Endothelial cell of umbilical vein (primary cell): ENCODE measurements around the gene ANP32E. TPM values are rescaled to one million over a fixed set of nuclear protein-coding genes. Genes with fewer than 3 reads are reported as not detected.

Source experiments
- BruUV-seq: library from RNA; stranded (reverse); fragments of 400-500 nt; replicated peaks from 2 replicates; lab custom pipeline; 2021; lab: Mats Ljungman, UMichigan
- CTCF ChIA-PET: fragments of 300-600, 350-600 bp; sonication (Branson Sonifier 250); formaldehyde crosslinking; loops from one replicate; lab custom pipeline; 2021; ENCODE audit warnings: antibody characterized with exemption, inconsistent platforms; lab: Charles Lee
- POLR2A ChIA-PET: fragments of 300-600, 350-600 bp; sonication (Branson Sonifier 250); formaldehyde crosslinking; loops from one replicate; lab custom pipeline; 2021; ENCODE audit warnings: antibody characterized with exemption, inconsistent platforms; lab: Charles Lee
- DNase-seq: peaks from one replicate; pipeline ENCODE4 v3.0.0-alpha.2; 2011; ENCODE audit warnings: low read depth, low spot score
- FAIRE-seq: peaks from 2 replicates; lab custom pipeline; 2011; peaks lifted over from hg19 to GRCh38; lab: Jason Lieb, UNC
- H2AFZ ChIP-seq: 2 replicates; pipeline ENCODE4 v1.6.0; 2012; ENCODE audit warnings: low read depth, low read length, control low read depth, inconsistent platforms
- H3K27ac ChIP-seq: 2 replicates; pipeline ENCODE4 v1.5.1; 2011; ENCODE audit warnings: low read depth, mild to moderate bottlenecking, control low read depth, low read length, moderate library complexity; ENCODE audit not compliant: insufficient read depth
- H3K27me3 ChIP-seq, 2 experiments: 2 replicates each; pipeline versions ENCODE4 v1.6.0 to v1.6.1; 2011; ENCODE audit warnings: low read length in 2 of 2, mixed read lengths in 1 of 2; ENCODE audit not compliant: control insufficient read depth in 2 of 2, insufficient read depth in 2 of 2
- H3K36me3 ChIP-seq, 2 experiments: 2 replicates in 1 of 2; 3 replicates in 1 of 2; pipeline ENCODE4 v1.5.1; 2011; ENCODE audit warnings: low read length in 2 of 2, mild to moderate bottlenecking in 1 of 2, moderate library complexity in 1 of 2; ENCODE audit not compliant: control insufficient read depth in 2 of 2, insufficient read depth in 2 of 2; ENCODE audit errors: extremely low read depth in 1 of 2
- H3K4me1 ChIP-seq: 3 replicates; pipeline ENCODE4 v1.5.1; 2011; ENCODE audit warnings: mild to moderate bottlenecking, low read length; ENCODE audit not compliant: control insufficient read depth, insufficient read depth; ENCODE audit errors: extremely low read depth
- H3K4me2 ChIP-seq: 2 replicates; pipeline ENCODE4 v1.6.1; 2011; ENCODE audit warnings: low read length, control low read depth, mixed read lengths; ENCODE audit not compliant: insufficient read depth
- H3K4me3 ChIP-seq, 3 experiments: fragments of 200-600 bp in 1 of 3; sonication (generic), shearing (Covaris generic) in 1 of 3; replicated peaks in 1 of 3; 2 replicates each; pipeline ENCODE4 v1.5.1; 2011 to 2016; ENCODE audit warnings: control low read depth in 3 of 3, low read length in 3 of 3, mild to moderate bottlenecking in 2 of 3, inconsistent platforms in 1 of 3, low read depth in 1 of 3, moderate library complexity in 1 of 3; ENCODE audit not compliant: insufficient read depth in 1 of 3
- H3K79me2 ChIP-seq: 2 replicates; pipeline ENCODE4 v1.6.0; 2012; ENCODE audit warnings: low read length, inconsistent platforms; ENCODE audit not compliant: control insufficient read depth, insufficient read depth
- H3K9ac ChIP-seq: replicated peaks from 2 replicates; pipeline ENCODE3; 2011; ENCODE audit warnings: low read length, control low read depth; ENCODE audit not compliant: insufficient read depth; ENCODE audit errors: extremely low read depth
- H3K9me1 ChIP-seq: replicated peaks from 3 replicates; pipeline ENCODE4 v1.6.0; 2011; ENCODE audit warnings: mild to moderate bottlenecking, low read length; ENCODE audit not compliant: control insufficient read depth, insufficient read depth; ENCODE audit errors: extremely low read depth
- H3K9me3 ChIP-seq: replicated peaks from 2 replicates; pipeline ENCODE4 v1.5.1; 2012; ENCODE audit warnings: low read length, inconsistent platforms; ENCODE audit not compliant: control insufficient read depth, insufficient read depth
- H4K20me1 ChIP-seq: replicated peaks from 2 replicates; pipeline ENCODE3; 2011; ENCODE audit warnings: mild to moderate bottlenecking, low read length; ENCODE audit not compliant: control insufficient read depth, insufficient read depth; ENCODE audit errors: extremely low read depth
- EZH2 ChIP-seq: IDR thresholded peaks from 2 replicates; pipeline ENCODE4 v1.6.1; 2012; ENCODE audit warnings: borderline replicate concordance, low read depth, mild to moderate bottlenecking, moderate library complexity, low read length, inconsistent platforms; ENCODE audit not compliant: severe bottlenecking
- FOS ChIP-seq: IDR thresholded peaks from 2 replicates; pipeline ENCODE4 v1.6.1; 2011; ENCODE audit warnings: mild to moderate bottlenecking, low read length, moderate library complexity, borderline replicate concordance; ENCODE audit not compliant: insufficient read depth
- GATA2 ChIP-seq: IDR thresholded peaks from 2 replicates; pipeline ENCODE4 v1.7.0; 2011; ENCODE audit warnings: low read depth, mild to moderate bottlenecking, moderate library complexity, mixed read lengths, low read length; ENCODE audit not compliant: insufficient read length, insufficient read depth
- JUN ChIP-seq: IDR thresholded peaks from 2 replicates; pipeline ENCODE4 v1.6.1; 2011; ENCODE audit warnings: borderline replicate concordance, low read depth; ENCODE audit not compliant: insufficient read length, insufficient read depth
- MYC ChIP-seq: IDR thresholded peaks from one replicate; pipeline ENCODE4 v1.6.1; 2011; ENCODE audit warnings: mild to moderate bottlenecking, low read depth, low read length
- POLR2A ChIP-seq: IDR thresholded peaks from 2 replicates; pipeline ENCODE4 v1.6.1; 2012; ENCODE audit warnings: low read depth, mild to moderate bottlenecking, control low read depth, low read length
- POLR2AphosphoS5 ChIP-seq: IDR thresholded peaks from 2 replicates; pipeline ENCODE4 v1.6.1; 2012; ENCODE audit warnings: low read depth, mild to moderate bottlenecking, control low read depth, low read length, moderate library complexity; ENCODE audit not compliant: insufficient read depth
- dilution Hi-C: fragments of 300-500 bp; cut with MboI; formaldehyde crosslinking; loops from one replicate; pipeline ENCODE4 v1.15.0; 2019; ENCODE audit warnings: low sequenced_read_pairs; ENCODE audit not compliant: extremely low pct_ligation_motif_present
- intact Hi-C: fragments of 100-400 bp; cut with micrococcal nuclease; formaldehyde crosslinking; loops from one replicate; pipeline ENCODE4 v1.10.0; 2022
- polyA plus RNA-seq, 4 experiments: library from polyadenylated mRNA; depleted of rRNA in 3 of 4; stranded (reverse) in 3 of 4; unstranded in 1 of 4; fragments of >200 nt; gene quantifications; 2 replicates each; pipeline versions ENCODE4 v1.2.1 to v1.2.3, GENCODE V29; 2011 to 2012; ENCODE audit warnings: missing spikeins in 1 of 4
- total RNA-seq: library from RNA; stranded (reverse); gene quantifications from 2 replicates; pipeline ENCODE4 v1.2.3, GENCODE V29; 2021
- TF ChIP-seq, protein P1 (sequence below), 2 donors: IDR thresholded peaks; 1 replicate in 1 of 2; 2 replicates in 1 of 2; pipeline ENCODE4 v1.5.1; 2011; ENCODE audit warnings: low read length in 2 of 2, mild to moderate bottlenecking in 2 of 2, moderate library complexity in 2 of 2, control low read depth in 1 of 2, inconsistent platforms in 1 of 2, low read depth in 1 of 2; ENCODE audit not compliant: insufficient read depth in 1 of 2; ENCODE audit errors: extremely low read depth in 1 of 2
- TF ChIP-seq, protein P2 (sequence below): IDR thresholded peaks from 2 replicates; pipeline ENCODE4 v1.6.1; 2011; ENCODE audit not compliant: insufficient read depth, insufficient read length

The ANP32E gene
- total and polyA plus RNA-seq, 2 donors (not counting 3 experiments of a cell fraction or from before 2014, with no cell fraction given): 6.8 to 53.4 TPM

DNA sequence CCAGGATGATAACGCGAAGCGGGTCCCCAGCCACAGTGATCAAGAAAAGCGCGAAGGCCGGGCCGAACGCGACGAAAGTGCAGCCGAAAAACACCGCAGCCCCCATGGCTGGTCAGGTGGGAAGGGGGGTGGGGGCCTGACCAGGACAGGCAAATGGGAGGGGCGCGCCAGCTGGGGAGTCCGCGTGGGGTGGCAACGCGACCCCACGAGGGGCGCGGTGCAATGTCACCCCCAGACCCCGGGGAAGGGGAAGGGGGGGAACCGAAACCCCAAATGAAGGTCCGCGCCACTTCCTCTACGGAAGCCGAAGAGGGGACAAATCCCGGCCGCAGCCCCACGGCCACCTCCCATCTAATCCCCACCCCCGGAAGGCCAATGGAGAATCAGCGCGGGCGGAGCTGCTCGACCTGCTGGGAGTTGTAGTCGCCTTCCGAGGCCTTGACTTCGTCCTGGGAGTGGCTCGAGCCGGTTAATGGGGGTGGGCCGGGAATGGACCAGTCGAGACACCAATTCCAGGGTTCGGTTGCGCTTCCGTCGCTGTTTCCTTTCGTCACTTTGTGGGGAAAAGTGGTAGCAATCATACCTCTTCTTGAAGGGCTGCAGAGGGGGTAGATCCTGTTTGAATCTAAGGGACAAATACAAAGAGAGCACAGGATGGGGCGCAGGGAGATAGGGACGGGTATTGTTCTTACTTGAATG is 32.9 kb upstream of the ANP32E start, which contains the start of gene APH1A:
Gene APH1A (minus strand): TSS at position 312 of the 699 bp plus-strand sequence. CDS start 206 bp downstream, at position 106.
- Histone ChIP-seq H3K27ac (peak within 1 kb of the TSS; percentile 89), H4K20me1 (no peaks in the 10 kb centered on the region), H3K79me2 (peaks cover 19% of the 10 kb centered on the region), H3K9me1 (no peaks in the 10 kb centered on the region), H3K36me3 (peaks cover 3 to 19% of the 10 kb centered on the region in 2 experiments), H3K9me3 (no peaks in the 10 kb centered on the region), H2AFZ (peak within 1 kb of the TSS; percentile 92), H3K4me1 (peaks cover 40% of the 10 kb centered on the region), H3K4me3 (peak within 1 kb of the TSS; percentile 51 to 84 (median 77)), H3K27me3 (no peaks in the 10 kb centered on the region), H3K4me2 (peak within 1 kb of the TSS; percentile 97), H3K9ac (peak within 1 kb of the TSS; percentile 80)
- FAIRE-seq (peak; percentile 99), DNase-seq (peak; percentile 95)
- ChIA-PET CTCF (interaction anchor here (1.2 to 16.3 kb wide), 3 partner anchors 10 to 13 kb away, joined by 3 to 466 read pairs (median 23); partner anchors contain the start of genes CA14 and CIART), POLR2A (interaction anchor here (1.0 kb wide), 1 partner anchor 8 kb away, joined by 5 read pairs; no protein-coding TSS in a partner anchor)
- TF ChIP-seq EZH2: no peak
- TF ChIP-seq JUN: no peak
- TF ChIP-seq POLR2A: peak; percentile 26
- no peak for TF ChIP-seq FOS
- peak; percentile 61 for TF ChIP-seq POLR2AphosphoS5
- dilution Hi-C loops: no loop called here
- no TSS peak for BruUV-seq
- intact Hi-C loops: loop anchor here (1.0 kb wide), 5 partner anchors 12 to 52 kb away; partner anchors contain the start of genes ANP32E, MRPS21 and PRPF3

DNA sequence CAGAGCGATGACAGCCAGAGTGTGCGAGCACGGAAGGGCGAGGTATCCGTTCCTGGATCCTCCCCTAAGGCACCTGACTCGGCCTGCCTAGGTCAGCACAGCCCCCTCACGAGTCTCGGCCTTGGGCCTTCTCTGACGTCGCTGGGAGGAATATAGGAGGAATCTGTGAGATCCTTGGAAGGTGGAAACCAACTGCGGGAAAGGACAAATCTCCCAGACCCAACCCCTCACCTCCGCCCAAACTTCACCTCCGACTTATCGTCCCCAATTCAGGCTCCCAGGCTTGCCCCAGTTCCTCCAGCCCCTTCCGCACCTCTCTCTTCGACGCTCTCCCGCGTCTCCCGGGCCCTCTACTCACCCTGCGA is 32.4 kb upstream of the ANP32E start:
- H3K4me1 ChIP-seq: peaks cover 35% of the 10 kb centered on the region
- CTCF ChIA-PET: interaction anchor here (3.7 to 16.3 kb wide), 2 partner anchors 11 to 14 kb away, joined by 23 to 466 read pairs; partner anchors contain the start of genes CA14 and CIART
- no peaks in the 10 kb centered on the region for H3K27me3 ChIP-seq
- BruUV-seq: no TSS peak
- H2AFZ ChIP-seq: peak overlapping the region; percentile 25
- TF ChIP-seq GATA2 (no peak), POLR2AphosphoS5 (no peak), MYC (no peak), FOS (no peak), EZH2 (no peak), JUN (no peak), POLR2A (no peak)
- TF ChIP-seq, protein P1, sequence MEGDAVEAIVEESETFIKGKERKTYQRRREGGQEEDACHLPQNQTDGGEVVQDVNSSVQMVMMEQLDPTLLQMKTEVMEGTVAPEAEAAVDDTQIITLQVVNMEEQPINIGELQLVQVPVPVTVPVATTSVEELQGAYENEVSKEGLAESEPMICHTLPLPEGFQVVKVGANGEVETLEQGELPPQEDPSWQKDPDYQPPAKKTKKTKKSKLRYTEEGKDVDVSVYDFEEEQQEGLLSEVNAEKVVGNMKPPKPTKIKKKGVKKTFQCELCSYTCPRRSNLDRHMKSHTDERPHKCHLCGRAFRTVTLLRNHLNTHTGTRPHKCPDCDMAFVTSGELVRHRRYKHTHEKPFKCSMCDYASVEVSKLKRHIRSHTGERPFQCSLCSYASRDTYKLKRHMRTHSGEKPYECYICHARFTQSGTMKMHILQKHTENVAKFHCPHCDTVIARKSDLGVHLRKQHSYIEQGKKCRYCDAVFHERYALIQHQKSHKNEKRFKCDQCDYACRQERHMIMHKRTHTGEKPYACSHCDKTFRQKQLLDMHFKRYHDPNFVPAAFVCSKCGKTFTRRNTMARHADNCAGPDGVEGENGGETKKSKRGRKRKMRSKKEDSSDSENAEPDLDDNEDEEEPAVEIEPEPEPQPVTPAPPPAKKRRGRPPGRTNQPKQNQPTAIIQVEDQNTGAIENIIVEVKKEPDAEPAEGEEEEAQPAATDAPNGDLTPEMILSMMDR (IDR thresholded peaks at IDR 0.05; ENCODE audit: extremely low read depth in 1 of 2, insufficient read depth in 1 of 2, low read depth in 1 of 2, low read length in 2 of 2): no peak
- TF ChIP-seq, protein P2, sequence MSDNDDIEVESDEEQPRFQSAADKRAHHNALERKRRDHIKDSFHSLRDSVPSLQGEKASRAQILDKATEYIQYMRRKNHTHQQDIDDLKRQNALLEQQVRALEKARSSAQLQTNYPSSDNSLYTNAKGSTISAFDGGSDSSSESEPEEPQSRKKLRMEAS: no peak
- H3K4me3 ChIP-seq: peak overlapping the region; percentile 51 to 84 (median 77)
- H3K9me1 ChIP-seq: no peaks in the 10 kb centered on the region
- no peaks in the 10 kb centered on the region for H3K9me3 ChIP-seq
- no peaks in the 10 kb centered on the region for H4K20me1 ChIP-seq
- peak overlapping the region; percentile 89 for H3K27ac ChIP-seq
- FAIRE-seq (no peak), DNase-seq (peak; percentile 43)
- H3K79me2 ChIP-seq: peaks cover 19% of the 10 kb centered on the region
- dilution Hi-C loops: no loop called here
- peak overlapping the region; percentile 84 for H3K4me2 ChIP-seq
- POLR2A ChIA-PET: interaction anchor here (1.0 kb wide), 1 partner anchor 8 kb away, joined by 5 read pairs; no protein-coding TSS in a partner anchor
- intact Hi-C loops: no loop called here
- H3K36me3 ChIP-seq: peaks cover 3 to 19% of the 10 kb centered on the region in 2 experiments
- H3K9ac ChIP-seq: peak overlapping the region; percentile 80
